Adipocyte (in vitro differentiated cells): ENCODE measurements around the gene UBE2H.

Source experiments
- DNase-seq: peaks from one replicate; pipeline ENCODE4 v3.0.0-alpha.2; 2015; ENCODE audit warnings: low read depth
- H3K27me3 ChIP-seq: replicated peaks from 2 replicates; pipeline ENCODE4 v1.7.0; 2013; ENCODE audit warnings: mild to moderate bottlenecking, low read length, moderate library complexity; ENCODE audit not compliant: control insufficient read depth, insufficient read depth
- H3K36me3 ChIP-seq: 2 replicates; pipeline ENCODE4 v1.7.0; 2013; ENCODE audit warnings: low read length, mild to moderate bottlenecking, moderate library complexity; ENCODE audit not compliant: control insufficient read depth, insufficient read depth, severe bottlenecking
- H3K4me1 ChIP-seq: 2 replicates; pipeline ENCODE4 v1.7.0; 2013; ENCODE audit warnings: mild to moderate bottlenecking, low read length, moderate library complexity; ENCODE audit not compliant: control insufficient read depth, insufficient read depth
- H3K4me3 ChIP-seq: 2 replicates; pipeline ENCODE4 v1.7.0; 2013; ENCODE audit warnings: mild to moderate bottlenecking, low read length, moderate library complexity
- H3K9ac ChIP-seq: 2 replicates; pipeline ENCODE4 v1.7.0; 2013; ENCODE audit warnings: mild to moderate bottlenecking, low read length, moderate library complexity
- H3K9me3 ChIP-seq: 2 replicates; pipeline ENCODE4 v1.7.0; 2013; ENCODE audit warnings: mild to moderate bottlenecking, low read length, moderate library complexity; ENCODE audit not compliant: control insufficient read depth

Gene UBE2H

DNA sequence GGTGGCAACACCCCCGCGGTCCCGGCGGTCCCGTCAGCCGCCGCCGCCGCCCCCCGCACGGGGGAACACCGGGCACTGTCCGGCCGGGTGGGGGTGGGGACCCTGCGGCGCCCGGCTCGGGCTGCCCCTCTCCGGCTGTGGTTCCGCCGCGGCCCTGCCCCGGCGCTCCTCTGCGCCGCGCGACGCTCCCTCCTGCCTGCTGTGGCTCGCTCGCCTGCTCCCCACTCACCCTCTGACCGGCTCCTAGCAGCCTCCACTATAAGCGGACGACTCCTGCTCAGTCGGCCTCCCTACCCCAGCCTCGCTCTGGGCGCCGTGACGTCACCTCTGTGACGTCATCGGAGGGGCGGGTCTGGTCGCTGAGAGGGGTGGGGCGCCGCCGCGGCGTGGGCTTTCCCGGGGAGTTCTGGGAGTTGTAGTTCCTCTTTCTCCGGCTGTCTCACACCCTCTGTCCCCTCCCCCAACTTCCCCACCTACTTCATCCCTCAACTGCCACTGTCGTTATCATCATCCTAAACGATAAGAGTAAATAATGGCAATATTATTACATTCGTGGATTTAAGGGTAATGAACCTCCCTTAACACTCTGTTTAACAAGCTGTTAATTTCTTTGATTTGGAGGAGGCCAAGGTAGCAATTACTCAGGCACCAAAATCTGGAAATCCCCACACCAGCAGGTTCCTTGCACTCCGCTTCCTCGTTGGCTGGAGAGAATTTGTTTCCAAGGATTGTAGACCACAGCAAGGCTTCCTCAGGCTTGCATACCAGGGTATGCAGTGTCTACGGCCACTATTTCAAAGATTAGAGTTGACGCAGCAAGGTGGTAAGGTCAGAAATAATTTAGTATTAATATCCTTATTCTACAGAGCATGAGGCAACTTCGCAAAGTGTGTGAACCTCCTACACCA lies at the start of gene UBE2H:
Gene UBE2H (minus strand): TSS at position 308 of the 908 bp plus-strand sequence. CDS start 405 bp downstream, outside the sequence.
- H3K9ac ChIP-seq, result peak within 1 kb of the TSS; percentile 99
- H3K4me1 ChIP-seq, result peaks cover 13% of the 10 kb centered on the region
- H3K36me3 ChIP-seq, result no peaks in the 10 kb centered on the region
- H3K4me3 ChIP-seq, result peak within 1 kb of the TSS; percentile 98
- peak; percentile 95 for DNase-seq
- no peaks in the 10 kb centered on the region for H3K27me3 ChIP-seq
- no peaks in the 10 kb centered on the region for H3K9me3 ChIP-seq

GRCh38 chr7:129998446-129998845 lies 45.7 kb upstream of the UBE2H start:
- DNase-seq, result no peak
- Histone ChIP-seq H3K9me3 (no peaks in the 10 kb centered on the region), H3K4me3 (no peak overlapping the region), H3K9ac (no peak overlapping the region), H3K27me3 (no peaks in the 10 kb centered on the region), H3K4me1 (peaks cover 2% of the 10 kb centered on the region), H3K36me3 (no peaks in the 10 kb centered on the region)

DNA sequence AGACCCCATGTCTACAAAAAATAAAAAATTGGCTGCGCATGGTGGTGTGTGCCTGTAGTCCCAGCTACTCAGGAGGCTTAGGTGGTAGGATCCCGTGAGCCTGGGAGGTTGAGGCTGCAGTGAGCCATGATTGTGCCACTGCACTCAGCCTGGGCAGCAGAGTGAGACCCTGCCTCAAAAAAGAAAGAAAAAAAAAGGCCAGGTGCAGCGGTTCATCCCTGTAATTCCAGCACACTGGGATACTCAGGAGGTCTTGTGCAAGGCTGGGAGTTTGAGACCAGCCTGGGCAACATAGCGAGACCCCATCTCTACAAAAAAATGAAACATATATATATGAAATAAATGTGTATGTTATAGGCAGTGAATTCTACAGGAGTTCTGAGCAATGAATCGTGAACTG lies 44.5 kb upstream of the UBE2H start:
- H3K36me3 ChIP-seq, result no peaks in the 10 kb centered on the region
- H3K4me3 ChIP-seq, result no peak overlapping the region
- H3K9ac ChIP-seq, result no peak overlapping the region
- H3K27me3 ChIP-seq, result no peaks in the 10 kb centered on the region
- DNase-seq, result no peak
- H3K4me1 ChIP-seq, result peaks cover 3% of the 10 kb centered on the region
- no peaks in the 10 kb centered on the region for H3K9me3 ChIP-seq

DNA sequence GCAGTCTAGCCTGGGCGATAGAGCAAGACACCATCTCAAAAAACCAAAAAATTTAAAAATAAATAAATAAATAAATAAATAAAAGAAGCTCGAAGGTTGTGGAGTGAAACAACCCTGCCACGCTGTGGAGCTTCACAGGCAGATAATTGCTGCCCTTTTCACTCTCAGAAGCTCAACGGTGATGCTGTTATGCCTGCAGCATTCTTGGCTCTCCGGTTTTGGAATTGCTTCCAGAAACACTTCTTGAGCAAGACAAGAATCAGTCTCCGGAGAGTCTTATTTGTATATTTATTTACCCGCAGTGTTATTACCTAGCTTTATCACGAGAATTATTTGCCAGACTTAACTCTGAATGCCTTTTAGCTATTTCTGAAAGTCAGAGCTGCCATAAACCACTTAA lies 40.5 kb upstream of the UBE2H start:
- Histone ChIP-seq H3K4me1 (peaks cover 3% of the 10 kb centered on the region), H3K9ac (no peak overlapping the region), H3K36me3 (no peaks in the 10 kb centered on the region), H3K9me3 (no peaks in the 10 kb centered on the region), H3K27me3 (no peaks in the 10 kb centered on the region), H3K4me3 (no peak overlapping the region)
- peak; percentile 57 for DNase-seq

DNA sequence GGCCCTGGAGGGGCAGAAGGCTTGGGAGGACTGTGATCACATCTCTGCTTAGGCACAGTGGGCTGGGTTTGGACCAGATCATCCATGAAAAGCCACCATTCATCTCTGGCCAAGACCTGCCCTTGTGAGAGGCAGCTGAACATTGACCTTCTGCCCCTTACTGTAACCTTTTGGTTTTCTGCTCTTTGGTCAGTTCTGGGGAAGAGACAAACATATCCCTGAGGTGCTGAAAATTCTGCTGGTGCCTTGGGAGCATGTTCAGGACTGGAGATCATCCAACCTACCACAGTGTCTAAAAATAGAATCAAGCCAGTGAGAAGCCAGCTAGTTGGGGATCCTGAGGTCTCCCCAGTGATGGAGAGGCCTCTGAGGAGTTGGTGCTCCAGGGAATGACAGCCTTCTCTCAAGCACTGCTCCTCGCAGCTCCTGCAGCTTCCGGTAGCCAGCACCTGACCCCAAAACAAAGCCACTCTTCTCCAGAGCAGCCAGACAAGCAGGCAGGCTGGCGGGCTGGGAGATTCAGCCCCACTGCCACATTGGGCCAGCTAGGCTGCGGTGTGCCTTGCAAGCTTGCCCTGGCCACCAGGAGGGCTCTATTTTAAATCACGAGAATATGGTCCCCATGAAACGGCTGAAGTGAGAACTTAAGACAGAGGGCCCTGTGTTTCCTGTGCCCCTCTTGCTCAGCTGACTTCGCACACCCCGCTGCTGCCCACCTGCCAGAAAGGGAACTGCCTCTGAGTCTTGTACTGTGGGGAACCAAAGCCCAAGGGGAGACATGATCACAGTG lies 37.8 kb upstream of the UBE2H start:
- H3K9me3 ChIP-seq, result no peaks in the 10 kb centered on the region
- no peak overlapping the region for H3K9ac ChIP-seq
- H3K4me3 ChIP-seq, result no peak overlapping the region
- DNase-seq, result peak; percentile 16
- H3K4me1 ChIP-seq, result peaks cover 3% of the 10 kb centered on the region
- no peaks in the 10 kb centered on the region for H3K36me3 ChIP-seq
- H3K27me3 ChIP-seq, result no peaks in the 10 kb centered on the region

- DNase-seq, result no peak
- no peak overlapping the region for H3K4me3 ChIP-seq
- H3K4me1 ChIP-seq, result peaks cover 3% of the 10 kb centered on the region
- H3K9ac ChIP-seq, result no peak overlapping the region
- no peaks in the 10 kb centered on the region for H3K36me3 ChIP-seq
- no peaks in the 10 kb centered on the region for H3K27me3 ChIP-seq
- H3K9me3 ChIP-seq, result no peaks in the 10 kb centered on the region
These were observed 36.7 kb upstream of the UBE2H start for GRCh38 chr7:129989466-129989865.

DNA sequence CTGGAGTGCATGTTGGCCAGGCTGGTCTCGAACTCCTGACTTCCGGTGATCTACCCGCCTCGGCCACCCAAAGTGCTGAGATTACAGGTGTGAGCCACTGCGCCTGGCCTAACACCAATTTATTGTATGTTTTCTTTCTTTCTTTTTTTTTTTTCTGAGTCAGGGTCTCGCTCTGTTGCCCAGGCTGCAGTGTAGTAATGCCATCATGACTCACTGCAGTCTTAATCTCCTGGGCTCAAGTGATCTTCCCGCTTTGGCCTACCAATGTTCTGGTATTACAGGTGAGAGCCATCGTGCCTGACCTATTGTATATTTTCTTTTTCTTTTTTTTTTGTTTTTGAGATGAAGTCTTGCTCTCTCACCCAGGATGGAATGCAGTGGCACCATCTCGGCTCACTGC lies 33.8 kb upstream of the UBE2H start:
- Histone ChIP-seq H3K36me3 (no peaks in the 10 kb centered on the region), H3K9me3 (no peaks in the 10 kb centered on the region), H3K4me3 (no peak overlapping the region), H3K4me1 (no peaks in the 10 kb centered on the region), H3K9ac (no peak overlapping the region), H3K27me3 (peaks cover 7% of the 10 kb centered on the region)
- no peak for DNase-seq

GRCh38 chr7:129980667-129981066 lies 27.9 kb upstream of the UBE2H start:
- Histone ChIP-seq H3K4me3 (no peak overlapping the region), H3K4me1 (no peaks in the 10 kb centered on the region), H3K36me3 (no peaks in the 10 kb centered on the region), H3K27me3 (peaks cover 7% of the 10 kb centered on the region), H3K9me3 (no peaks in the 10 kb centered on the region), H3K9ac (no peak overlapping the region)
- no peak for DNase-seq

DNA sequence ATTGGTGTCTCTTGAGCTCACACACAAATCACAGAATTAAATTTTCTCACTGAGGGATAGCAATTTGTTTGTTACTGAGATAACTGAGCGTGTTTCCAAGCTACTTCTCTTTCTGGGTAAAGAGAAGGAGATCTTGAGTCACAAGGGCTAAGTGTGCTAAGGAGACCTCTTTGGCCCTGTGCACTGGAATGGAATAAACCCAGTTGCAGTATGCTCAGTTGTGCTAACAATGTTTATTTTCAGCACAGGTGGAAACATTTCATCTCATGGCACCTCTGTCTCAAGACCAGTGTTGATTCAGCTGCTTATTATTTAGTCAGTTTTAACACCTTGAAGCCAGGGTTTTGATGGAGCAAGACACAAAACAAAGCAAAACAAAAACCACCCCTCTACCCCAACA lies 22.5 kb upstream of the UBE2H start:
- no peak for DNase-seq
- H3K27me3 ChIP-seq, result no peaks in the 10 kb centered on the region
- H3K4me3 ChIP-seq, result no peak overlapping the region
- no peak overlapping the region for H3K9ac ChIP-seq
- no peaks in the 10 kb centered on the region for H3K4me1 ChIP-seq
- H3K9me3 ChIP-seq, result no peaks in the 10 kb centered on the region
- H3K36me3 ChIP-seq, result no peaks in the 10 kb centered on the region

DNA sequence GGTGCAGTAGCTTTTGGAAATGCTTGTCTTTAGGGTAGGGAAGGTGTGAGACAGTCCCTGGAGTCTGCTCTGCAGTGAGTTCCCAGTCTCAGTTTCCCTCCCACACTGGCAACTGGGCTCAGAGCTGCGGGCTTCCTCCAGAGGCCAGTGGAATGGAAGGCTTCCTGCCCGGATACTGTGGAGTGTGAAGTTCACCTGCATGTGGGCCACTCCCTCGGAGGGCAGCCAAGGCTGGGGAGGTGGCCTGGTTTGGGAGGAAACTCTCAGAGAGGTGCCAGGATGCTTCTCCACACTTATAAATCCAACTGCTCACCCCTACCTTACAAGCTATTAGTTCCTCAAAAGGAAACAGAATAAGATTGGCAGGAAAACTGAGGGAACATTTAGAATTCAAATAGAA lies 18.1 kb upstream of the UBE2H start:
- Histone ChIP-seq H3K4me1 (peaks cover 6% of the 10 kb centered on the region), H3K27me3 (no peaks in the 10 kb centered on the region), H3K36me3 (no peaks in the 10 kb centered on the region), H3K9ac (no peak overlapping the region), H3K4me3 (no peak overlapping the region), H3K9me3 (no peaks in the 10 kb centered on the region)
- no peak for DNase-seq

- Histone ChIP-seq H3K36me3 (no peaks in the 10 kb centered on the region), H3K4me3 (peak overlapping the region; percentile 6), H3K9me3 (no peaks in the 10 kb centered on the region), H3K9ac (no peak overlapping the region), H3K4me1 (peaks cover 6% of the 10 kb centered on the region), H3K27me3 (no peaks in the 10 kb centered on the region)
- DNase-seq, result peak; percentile 54
These were observed 17.2 kb upstream of the UBE2H start for GRCh38 chr7:129969881-129970446.
